Dermis microvascular lymphatic vessel endothelial cell (primary cell): Measurements from ENCODE around the gene DERL2. TPM values are rescaled to one million over a fixed set of nuclear protein-coding genes. Genes with fewer than 3 reads are reported as not detected.
A peak's percentile ranks its signal among the peaks of the same experiment; 100 is the strongest.

ENCODE experiments used
- DNase-seq, 2 donors: peaks; one replicate each; pipeline versions ENCODE4 v3.0.0 to v3.0.0-alpha.2; 2010; ENCODE audit warnings: low read depth in 2 of 2
- total RNA-seq: library from RNA; depleted of rRNA; stranded (reverse); fragments of >200 nt; gene quantifications from 2 replicates; pipeline ENCODE4 v1.2.1, GENCODE V29; 2014

DERL2 gene
- total RNA-seq, 1 donor from 2014 or later = 21.3 TPM

DNA sequence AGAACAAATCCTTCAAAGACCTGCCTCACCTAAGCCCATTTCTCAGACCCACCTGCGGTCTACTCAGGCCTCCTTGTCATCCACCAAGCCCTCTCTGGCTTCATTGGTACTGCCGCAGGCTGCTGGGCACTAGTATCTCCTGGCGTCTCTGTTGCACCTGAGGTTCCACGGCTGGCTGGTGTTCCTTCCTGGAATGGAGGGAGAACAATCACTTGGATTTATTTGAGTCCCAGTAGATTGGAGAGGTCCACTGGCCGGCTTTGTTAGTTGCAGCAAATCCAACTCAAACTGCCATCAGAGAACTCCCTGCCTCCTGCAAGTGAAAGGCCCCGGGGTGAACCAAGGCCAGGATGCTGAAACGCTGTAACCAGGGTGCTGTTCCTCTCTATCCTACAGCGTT is 15.7 kb upstream of the DERL2 start:
- DNase-seq = no peak

DNA sequence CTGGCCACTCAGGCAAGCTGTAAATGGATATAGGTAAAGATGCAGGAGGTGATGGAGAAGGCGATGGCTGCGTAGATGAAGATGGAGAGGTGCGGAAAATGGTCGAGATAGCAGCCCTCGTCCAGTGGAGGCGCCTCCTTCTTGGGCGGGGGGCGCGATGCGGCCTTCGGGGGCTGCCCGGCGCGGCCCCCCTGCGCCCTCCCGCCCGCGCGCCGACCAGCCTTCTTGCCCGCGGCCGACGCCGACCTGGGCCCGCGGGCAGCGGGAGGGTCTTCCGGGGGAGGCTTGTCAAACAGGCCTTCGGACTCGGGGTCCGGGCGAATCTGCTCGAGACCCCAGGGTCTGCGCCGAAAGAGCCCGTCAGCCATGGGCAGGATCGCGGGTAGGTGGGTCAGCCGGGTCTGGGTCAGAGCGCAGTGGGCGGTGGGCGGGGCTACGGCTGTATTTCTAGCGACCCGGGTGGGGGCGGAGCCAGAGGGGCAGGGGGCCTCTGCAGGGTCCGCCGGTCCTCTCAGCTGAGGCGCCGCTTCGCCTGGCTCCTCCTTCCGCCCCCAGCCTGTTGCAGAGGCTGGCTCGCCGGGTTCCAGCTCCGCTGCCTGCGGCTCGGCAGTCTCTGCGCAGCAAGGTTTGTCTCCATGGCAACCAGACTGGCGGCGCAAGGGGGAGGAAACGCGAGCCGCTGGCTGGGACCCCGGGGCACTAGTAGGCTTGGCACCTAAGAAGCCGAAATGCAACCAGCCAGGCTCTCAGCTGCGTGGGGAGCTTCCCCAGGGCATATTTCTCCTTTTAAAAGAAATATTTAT is 14.8 kb upstream of the DERL2 start:
- DNase-seq = peak; percentile 37 to 82

DNA sequence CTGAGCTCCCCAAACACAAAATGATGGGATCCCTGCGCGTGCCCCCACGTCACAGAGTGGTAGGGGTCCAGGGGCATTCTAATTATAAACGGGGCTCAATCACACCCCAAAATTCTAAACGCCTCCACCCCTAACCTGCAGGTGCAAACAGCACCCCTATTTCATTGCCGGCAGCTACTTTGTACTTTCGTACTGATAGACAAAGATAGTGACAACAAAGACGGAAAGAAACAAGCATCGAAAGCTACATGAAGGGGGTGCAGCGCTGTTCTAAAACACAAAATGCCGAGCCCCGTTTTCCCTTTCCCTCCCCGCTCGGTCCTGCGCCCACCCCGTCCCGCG is 14.2 kb upstream of the DERL2 start:
- DNase-seq = no peak

DNA sequence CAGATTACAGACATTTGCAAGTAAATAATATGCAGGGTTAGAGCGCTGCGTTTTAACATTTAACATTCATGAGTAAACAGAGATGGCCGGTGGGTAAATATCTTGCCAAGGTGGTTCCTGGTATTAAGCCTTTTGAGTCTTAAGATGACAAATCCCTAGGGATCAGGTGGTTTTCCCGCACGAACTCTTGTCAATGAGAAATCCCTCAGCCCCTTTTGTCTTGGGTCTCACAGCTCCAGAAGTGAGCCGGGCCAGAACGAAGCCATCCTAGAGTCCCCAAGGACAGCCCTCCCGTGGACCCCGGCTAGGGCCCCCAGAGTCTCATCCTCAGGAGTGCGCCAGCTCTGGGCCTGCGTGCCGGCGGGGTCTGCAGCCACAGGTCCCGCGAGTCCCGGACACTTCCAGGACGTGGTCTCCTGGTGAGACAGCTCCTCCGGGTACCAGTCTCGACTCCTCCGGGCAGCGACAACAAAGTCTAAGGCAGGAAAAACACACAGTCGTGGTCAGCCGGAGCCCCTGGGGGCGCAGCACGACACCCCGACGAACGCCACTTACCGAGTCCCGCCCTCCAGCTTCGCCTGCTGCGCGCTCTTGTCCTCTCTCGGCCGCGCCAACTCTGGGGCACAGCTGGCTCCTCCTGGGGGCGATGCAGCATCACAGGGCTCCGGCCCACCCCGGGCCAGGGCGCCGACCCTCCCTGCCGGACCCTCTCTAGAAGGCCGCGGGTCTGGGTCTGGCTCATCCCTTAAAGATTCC is 13.7 kb upstream of the DERL2 start:
- DNase-seq = no peak

DNA sequence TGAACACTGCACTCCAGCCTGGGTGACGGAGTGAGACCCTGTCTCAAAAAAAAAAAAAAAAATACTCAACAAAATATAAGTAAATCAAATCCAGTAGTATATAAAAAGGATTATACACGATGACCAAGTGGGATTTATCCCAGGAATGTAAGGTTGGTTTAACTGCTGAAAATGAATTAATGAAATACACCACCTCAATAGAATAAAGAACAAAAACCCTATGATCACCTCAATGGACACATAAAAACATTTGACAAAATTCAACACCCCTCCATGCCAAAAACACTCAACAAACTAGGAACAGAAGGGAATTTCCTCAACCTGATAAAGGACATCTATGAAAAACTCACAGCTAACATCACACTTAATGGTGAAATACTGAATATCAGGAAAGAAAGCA is 7.0 kb upstream of the DERL2 start:
- no peak for DNase-seq

DNA sequence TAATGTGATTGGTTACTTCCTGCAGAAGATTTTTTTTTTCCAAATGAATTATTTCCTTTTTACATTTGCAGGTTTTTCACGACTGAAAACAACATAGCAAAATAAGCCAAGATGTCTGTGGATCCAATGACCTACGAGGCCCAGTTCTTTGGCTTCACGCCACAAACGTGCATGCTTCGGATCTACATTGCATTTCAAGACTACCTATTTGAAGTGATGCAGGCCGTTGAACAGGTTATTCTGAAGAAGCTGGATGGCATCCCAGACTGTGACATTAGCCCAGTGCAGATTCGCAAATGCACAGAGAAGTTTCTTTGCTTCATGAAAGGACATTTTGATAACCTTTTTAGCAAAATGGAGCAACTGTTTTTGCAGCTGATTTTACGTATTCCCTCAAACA is 2.8 kb upstream of the DERL2 start:
- DNase-seq = no peak

DNA sequence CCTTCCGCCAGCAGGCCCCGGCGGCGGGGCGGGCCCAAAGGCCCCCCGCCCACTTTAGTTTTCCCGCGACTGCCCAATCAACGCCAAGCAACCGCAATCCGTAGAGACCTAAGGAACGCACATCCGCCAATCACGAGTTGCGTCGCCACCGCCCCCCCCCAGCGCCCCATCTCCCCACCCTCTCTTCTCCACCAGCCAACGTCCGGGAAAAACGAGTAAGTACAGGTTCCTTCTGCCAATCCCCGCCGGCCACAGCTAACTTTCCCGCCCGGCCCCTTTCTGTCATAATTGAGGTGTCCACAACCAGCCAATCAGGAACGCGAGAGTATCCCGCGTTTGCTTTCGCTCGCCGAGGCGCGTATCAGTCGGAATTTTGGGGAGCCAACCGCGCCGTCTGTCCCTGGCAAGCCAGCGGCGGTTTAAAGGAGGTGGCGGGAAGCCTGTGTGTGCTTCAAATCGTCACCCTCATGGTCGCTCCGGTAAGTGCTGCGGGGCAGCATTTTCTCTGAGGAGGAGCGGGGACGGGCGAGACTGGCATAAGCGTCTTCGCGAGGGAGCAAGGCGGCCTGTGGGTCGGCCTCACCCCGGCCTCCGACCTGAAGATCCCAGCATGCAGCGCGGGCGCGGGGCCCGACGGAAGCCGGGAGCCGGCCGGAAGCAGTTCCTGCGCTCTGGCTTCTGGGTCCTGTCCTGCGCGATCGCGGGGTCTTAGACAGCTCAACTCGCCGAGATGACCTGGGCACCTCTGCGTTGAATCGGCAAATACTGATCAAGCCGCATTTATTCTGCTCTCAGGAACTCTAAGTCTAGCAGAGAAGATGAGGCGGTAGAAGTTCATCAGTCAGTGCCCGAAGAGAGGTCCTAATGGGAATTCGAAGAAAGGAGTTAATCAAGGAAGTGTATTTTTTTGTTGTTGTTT is 487 bp upstream of the DERL2 start, which contains the start of gene MIS12:
Gene MIS12 (plus strand): TSS at position 361 of the 919 bp plus-strand sequence. CDS start 2,297 bp downstream, outside the sequence.
- DNase-seq = peak; percentile 96 to 99

DNA sequence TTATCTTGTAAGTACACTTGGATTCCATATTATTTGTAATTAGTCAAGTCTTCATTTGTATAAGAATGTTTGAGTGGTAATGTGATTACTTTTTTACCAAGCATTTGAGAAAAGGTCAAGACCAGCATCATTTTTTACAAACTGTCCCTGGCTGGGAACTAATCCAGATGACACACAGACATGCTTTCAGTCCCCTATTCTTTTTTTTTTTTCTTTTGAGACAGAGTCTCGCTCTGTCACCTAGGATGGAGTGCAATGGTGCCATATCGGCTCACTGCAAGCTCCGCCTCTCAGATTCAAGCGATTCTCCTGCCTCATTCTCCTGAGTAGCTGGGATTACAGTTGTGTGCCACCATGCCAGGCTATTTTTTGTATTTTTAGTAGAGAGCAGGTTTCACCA is 4.5 kb downstream of the DERL2 start:
- DNase-seq = no peak

DNA sequence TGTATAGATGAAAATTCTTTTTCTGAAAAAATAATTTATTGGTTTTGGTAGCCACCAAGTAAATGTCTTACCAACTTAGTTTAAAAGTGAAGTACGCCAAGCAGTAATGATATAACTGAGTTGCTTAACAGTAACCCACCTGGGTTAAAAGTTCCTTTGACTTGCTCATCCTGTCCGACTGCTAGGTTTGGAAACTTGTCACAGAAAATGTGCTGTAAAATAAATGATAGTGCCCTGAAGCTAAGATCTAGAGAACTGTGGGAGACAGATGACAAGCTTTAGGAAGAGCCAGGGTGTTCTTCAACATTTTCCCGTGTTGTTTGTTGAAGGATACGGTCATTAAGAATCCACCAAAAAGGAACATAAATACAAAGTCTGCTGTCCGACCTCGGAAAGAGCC is 5.0 kb downstream of the DERL2 start:
- DNase-seq = no peak

DNA sequence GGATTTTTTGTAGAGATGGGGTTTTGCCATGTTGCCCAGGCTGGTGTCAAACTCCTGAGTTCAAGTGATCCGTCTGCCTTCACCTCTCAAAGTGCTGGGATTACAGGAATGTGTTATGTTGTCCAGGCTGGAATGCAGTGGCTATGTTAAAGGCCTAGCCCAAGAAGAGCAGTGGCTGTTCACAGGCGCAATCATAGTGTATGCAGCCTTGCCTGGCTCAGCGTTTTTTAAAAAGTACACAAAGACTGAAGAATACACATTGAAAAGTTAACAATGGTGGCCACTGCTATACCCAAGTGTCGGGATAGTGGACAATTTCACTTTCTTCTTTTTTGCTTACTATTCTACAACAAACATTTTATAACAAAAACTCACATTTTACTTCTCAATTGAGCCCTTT is 7.0 kb downstream of the DERL2 start:
- DNase-seq = no peak

DNA sequence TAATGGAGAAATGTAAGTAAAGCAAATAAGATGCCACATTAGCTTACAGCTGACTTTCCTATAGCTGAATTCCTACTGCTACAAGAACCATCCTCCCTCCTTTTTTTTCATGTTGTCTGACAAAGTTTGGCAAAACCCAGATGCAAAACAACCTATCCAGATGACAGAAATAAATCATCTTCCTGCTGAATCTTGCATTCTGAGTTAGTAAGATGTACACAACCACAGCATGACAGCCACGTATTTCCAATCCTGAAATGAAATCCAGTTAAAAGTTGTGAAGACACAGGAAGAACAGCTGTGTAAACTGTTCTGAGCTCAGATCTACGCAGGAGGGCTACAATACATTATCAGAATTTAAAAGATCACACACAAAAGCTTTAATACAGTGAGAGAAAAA is 12.1 kb downstream of the DERL2 start:
- no peak for DNase-seq

DNA sequence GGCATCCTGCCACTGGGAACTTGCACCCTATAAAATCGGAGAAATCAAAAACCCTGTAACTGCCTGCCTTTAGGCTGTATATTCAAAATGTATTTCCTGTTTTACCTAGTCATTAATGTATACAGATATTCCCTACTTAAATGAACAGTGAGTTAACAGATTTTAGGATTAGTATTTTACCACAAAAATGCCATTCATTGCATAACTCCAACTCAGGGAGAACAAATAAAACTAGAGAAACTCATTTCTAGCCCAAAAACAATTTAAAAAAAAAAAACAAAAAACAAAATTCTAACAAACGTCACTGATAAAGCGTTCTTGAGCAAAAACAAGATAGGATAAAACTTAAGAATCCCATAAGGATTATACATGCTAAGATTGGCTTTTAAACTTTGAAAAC is 13.5 kb downstream of the DERL2 start:
- DNase-seq = no peak

DNA sequence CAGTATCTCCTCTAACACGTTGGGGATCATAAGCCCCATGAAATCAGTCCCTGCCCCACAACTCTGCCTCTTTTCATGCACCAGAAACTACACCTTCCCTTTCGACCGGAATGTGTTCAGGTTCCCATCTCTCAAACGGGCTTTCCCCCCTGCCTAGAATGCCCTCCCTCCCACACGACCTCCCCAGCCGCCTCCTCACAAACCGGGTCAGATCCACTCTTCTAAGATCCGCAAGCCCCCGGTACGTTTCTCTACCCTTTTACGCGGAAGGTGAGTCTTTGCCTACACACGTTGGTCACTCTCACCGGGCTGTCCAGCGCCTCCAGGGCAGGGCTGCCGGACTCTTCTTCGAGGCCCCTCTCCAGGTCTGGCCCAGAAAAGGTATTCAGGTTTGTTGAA is 17.9 kb downstream of the DERL2 start:
- no peak for DNase-seq

DNA sequence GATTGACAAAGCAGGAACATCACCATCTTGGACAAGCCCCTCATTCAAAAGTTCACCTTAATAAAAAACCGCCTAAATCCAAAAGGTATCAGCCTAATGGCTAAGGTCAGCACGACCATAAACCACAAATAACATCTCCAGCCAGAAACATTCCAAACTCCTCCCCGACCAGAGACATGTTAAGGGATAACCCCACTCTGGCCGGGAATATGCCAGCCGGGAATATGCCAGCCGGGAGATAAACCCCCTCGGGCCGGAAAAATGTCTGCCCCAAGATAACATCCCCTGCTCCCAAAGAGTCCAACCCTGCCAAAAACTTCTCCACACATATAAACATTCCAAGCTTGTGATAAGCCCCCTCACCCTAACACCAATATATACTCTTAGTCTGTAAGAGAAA is 18.6 kb downstream of the DERL2 start:
- no peak for DNase-seq

DNA sequence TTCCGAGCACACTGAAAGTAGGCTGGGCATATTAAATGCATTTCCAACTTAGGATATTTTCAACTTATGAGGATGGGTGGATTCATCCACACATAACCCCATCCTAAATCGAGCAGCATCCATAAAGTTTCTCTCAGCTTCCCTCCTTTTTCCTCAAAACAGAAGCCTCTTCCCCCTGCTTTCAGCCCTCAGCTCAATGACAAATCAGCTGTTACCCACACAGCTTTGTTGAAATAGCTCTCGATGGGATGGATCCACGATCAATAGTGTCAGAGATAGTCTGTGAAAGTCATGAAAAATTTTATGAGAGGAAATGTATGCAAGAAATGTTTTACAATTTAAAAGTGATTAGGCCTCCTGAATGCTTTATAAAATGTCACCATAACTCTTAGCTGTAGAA is 19.7 kb downstream of the DERL2 start:
- no peak for DNase-seq

DNA sequence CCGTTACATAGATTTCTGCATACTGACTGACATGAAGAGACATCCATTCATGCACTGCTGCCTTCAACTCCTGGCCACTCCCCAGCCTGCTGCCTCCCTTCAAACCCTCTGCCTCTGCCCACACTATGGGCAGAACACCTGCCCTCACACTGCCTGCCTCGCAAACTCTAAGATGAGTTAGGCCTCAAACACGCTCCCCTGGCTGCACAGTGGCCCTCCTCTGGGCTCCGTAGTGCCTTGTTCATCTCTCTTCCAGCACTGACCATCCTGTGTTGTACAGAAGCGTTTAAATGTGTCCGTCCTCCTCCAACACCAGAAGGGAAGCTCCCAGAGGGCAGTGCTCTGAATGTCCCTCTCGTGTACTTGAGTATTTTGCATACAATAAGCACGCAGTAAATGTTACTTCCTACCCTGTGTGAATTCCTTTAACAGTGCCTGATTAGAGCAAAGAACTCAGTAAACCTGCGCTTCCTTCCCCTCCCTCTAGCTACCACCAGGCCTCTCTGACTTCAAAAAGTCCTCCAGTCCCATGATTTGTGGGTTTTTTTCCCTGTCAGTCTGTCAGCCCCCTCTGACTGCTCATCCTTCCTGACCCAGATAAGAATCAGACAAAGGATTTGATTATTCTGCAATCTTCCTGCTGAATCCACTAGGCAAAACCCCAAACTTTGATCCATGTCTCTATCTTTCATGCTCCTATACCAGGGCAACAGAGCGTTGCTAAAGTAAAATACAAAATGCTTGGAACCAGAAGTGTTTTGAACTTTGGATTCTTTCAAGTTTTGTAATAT is 21.1 kb downstream of the DERL2 start:
- DNase-seq = peak; percentile 42 to 49

DNA sequence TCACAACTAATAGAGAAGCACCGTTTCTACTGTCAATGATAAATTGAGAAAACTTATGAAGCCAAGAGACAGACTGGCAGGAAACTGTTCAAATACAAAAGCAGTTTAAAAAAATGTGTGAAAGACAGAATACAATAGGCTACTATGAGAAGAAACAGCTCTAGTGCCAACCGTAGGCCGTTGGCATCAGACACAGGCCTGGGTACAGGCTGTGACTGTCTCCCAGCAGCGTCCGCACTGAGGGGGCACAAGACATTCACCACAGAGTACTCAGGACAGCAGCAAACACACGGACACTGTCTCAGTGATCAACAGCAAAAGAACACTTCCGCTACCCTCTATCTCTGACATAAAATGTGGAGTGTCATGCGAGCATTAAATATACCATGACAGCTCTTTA is 39.2 kb downstream of the DERL2 start:
- no peak for DNase-seq

DNA sequence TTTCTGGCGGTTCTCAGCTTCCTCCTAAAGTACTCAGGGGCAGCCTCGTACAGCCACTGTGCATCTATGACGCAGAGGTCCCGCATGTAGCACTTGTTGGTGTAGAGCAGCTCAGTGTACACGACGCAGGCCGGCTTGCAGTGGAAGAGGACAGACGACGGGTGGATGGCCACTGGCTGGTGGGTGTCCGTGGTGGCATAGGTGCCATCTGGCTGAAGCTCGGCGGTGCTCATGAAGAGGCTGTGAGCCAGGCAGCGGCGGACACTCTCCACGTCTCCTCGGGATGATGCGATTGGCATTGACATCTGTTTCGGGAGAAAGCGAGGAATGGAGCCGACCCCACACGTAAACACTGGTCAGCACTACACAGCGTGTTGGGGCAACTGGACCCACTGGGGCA is 41.8 kb downstream of the DERL2 start:
- no peak for DNase-seq

DNA sequence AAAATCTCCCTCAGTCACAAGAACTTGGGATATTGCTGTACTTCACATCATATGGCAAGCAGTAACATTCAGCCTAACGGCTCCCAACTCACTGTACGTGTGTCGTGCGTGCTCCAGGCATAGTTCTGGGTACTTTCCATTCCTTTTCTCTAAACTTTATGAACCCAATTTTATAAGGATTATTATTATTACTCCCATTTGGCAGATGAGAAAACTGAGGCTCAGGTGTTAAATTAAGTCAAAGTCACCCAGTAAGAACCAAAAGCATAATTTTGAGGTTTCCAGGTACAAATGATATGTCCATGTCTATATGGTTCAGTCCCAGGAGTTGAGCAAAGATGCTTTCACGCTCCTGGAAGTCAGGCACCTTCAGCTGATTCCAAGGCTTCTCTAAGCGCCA is 42.2 kb downstream of the DERL2 start:
- no peak for DNase-seq

DNA sequence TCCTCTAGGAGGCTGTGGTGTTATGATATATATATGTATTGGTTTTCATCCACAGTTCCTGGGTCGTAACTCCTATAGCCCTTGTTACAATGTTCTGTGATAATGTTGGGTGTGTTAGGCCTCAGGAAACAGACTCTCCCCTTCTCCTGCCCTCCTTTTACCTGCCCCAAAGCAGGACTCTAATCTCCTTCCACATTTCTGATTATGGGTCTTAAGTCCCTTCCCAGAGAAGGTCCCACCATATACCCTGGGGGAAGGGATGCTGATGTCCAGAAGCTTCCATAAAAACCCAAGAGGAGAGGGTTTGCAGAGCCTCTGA is 46.6 kb downstream of the DERL2 start:
- DNase-seq = no peak

DNA sequence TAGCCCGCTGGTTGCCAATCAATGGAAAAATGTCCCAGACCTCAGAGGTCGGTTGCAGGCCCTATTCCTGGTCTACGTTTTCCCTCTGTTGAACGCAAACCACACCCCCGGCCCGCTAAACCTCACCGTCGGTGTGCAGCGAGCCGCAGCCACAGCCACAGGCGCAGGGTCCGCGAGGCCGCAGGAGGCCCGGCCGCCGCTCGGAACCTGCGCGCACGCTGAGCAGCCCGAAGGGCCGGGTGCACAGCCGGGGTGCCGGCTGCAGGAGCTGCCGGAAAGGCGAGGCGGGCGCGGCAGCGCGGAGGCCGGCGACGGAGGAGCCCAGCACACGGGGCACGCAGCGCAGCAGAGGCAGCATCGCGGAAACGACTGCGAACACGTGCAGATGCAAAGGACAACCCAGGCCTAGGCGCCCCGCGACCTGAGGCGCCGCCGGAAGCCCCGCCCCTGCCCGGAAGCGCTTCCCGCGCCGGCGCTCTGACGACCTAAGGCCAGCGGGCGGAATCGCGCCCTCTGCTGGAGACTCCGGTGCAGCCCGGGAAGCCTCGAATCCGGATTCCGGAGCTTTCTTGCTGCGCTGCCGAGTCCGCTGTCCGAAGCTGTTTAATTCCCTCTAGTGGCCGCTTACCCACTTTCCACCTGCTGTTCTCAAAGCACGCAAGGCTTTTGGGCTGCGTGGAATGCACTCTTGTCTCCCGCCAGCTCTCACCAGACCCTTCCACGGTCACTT is 47.1 kb downstream of the DERL2 start, which contains the start of gene C1QBP:
Gene C1QBP (minus strand): TSS at position 440 of the 730 bp plus-strand sequence. CDS start 82 bp downstream, at position 358.
- peak; percentile 87 to 95 for DNase-seq
